H1 (cell line): ENCODE data around the gene MRPL50. TPM values are rescaled to one million over a fixed set of nuclear protein-coding genes. Genes with fewer than 3 reads are reported as not detected.

Experiments
- CTCF ChIA-PET: fragments of 300-600 bp; sonication (Branson Sonifier 250); formaldehyde crosslinking; loops from one replicate; lab custom pipeline; 2021; ENCODE audit not compliant: partially characterized antibody; lab: Charles Lee
- POLR2A ChIA-PET: fragments of 300-600 bp; sonication (Branson Sonifier 250); formaldehyde crosslinking; loops from one replicate; lab custom pipeline; 2021; ENCODE audit warnings: inconsistent platforms; ENCODE audit not compliant: partially characterized antibody; lab: Charles Lee
- DNase-seq, 2 experiments: peaks; one replicate each; pipeline versions ENCODE4 v3.0.0 to v3.0.0-alpha.2; 2010 to 2022; ENCODE audit warnings: low spot score in 2 of 2, low read depth in 1 of 2, mixed read lengths in 1 of 2
- FAIRE-seq: peaks from 2 replicates; lab custom pipeline; 2011; peaks lifted over from hg19 to GRCh38; lab: Jason Lieb, UNC
- H2AFZ ChIP-seq: 2 replicates; pipeline ENCODE4 v1.8.1; 2012; ENCODE audit warnings: low read length, inconsistent platforms
- H2AK5ac ChIP-seq: 2 replicates; pipeline ENCODE4 v1.6.1; 2013; ENCODE audit warnings: low read depth, low read length
- H2BK120ac ChIP-seq: replicated peaks from 2 replicates; pipeline ENCODE3; 2013; ENCODE audit warnings: low read depth, low read length, inconsistent platforms
- H2BK12ac ChIP-seq: 2 replicates; pipeline ENCODE4 v1.6.1; 2013; ENCODE audit warnings: low read depth, low read length
- H2BK15ac ChIP-seq: 2 replicates; pipeline ENCODE4 v1.6.1; 2013; ENCODE audit warnings: low read length
- H2BK20ac ChIP-seq: 2 replicates; pipeline ENCODE4 v1.6.1; 2013; ENCODE audit warnings: low read length
- H2BK5ac ChIP-seq: 2 replicates; pipeline ENCODE4 v1.6.1; 2013; ENCODE audit warnings: low read depth, low read length
- H3K14ac ChIP-seq: 2 replicates; pipeline ENCODE4 v1.6.1; 2013; ENCODE audit warnings: inconsistent platforms; ENCODE audit not compliant: insufficient read length
- H3K18ac ChIP-seq: 2 replicates; pipeline ENCODE4 v1.6.1; 2013; ENCODE audit warnings: low read length; ENCODE audit errors: extremely low read depth
- H3K23ac ChIP-seq: 2 replicates; pipeline ENCODE4 v1.6.1; 2013; ENCODE audit warnings: inconsistent platforms; ENCODE audit not compliant: insufficient read length
- H3K23me2 ChIP-seq: 2 replicates; pipeline ENCODE4 v1.6.1; 2013; ENCODE audit warnings: low read depth, low read length
- H3K27ac ChIP-seq: 2 replicates; pipeline ENCODE4 v1.6.1; 2011; ENCODE audit warnings: low read depth, low read length, inconsistent platforms
- H3K27me3 ChIP-seq, 4 experiments: replicated peaks in 1 of 4; 1 replicate in 1 of 4; 2 replicates in 3 of 4; pipeline versions ENCODE4 v1.6.1 to v1.8.1; 2011 to 2013; ENCODE audit warnings: low read length in 3 of 4, mild to moderate bottlenecking in 3 of 4, inconsistent platforms in 2 of 4, mixed read lengths in 2 of 4, moderate library complexity in 1 of 4; ENCODE audit not compliant: control insufficient read depth in 3 of 4, insufficient read depth in 3 of 4; ENCODE audit errors: extremely low read depth in 1 of 4
- H3K36me3 ChIP-seq, 4 experiments: 2 replicates each; pipeline versions ENCODE4 v1.6.1 to v1.8.1; 2011 to 2013; ENCODE audit warnings: mild to moderate bottlenecking in 4 of 4, low read length in 3 of 4, moderate library complexity in 2 of 4, control low read depth in 1 of 4, inconsistent platforms in 1 of 4; ENCODE audit not compliant: insufficient read depth in 4 of 4, control insufficient read depth in 2 of 4
- H3K4ac ChIP-seq: replicated peaks from 2 replicates; pipeline ENCODE3; 2013; ENCODE audit warnings: low read length, low read depth, mixed read lengths, inconsistent platforms; ENCODE audit not compliant: insufficient read length
- H3K4me1 ChIP-seq, 4 experiments: replicated peaks in 1 of 4; 1 replicate in 1 of 4; 2 replicates in 3 of 4; pipeline versions ENCODE4 v1.6.1 to v1.8.1; 2011 to 2013; ENCODE audit warnings: low read length in 3 of 4, inconsistent platforms in 2 of 4, mixed read lengths in 1 of 4; ENCODE audit not compliant: insufficient read depth in 4 of 4, control insufficient read depth in 3 of 4
- H3K4me2 ChIP-seq, 2 experiments: 2 replicates each; pipeline versions ENCODE4 v1.6.1 to v1.8.1; 2011 to 2013; ENCODE audit warnings: low read depth in 2 of 2, low read length in 2 of 2, control low read depth in 1 of 2, inconsistent platforms in 1 of 2, mild to moderate bottlenecking in 1 of 2; ENCODE audit not compliant: insufficient read depth in 1 of 2
- H3K4me3 ChIP-seq, 4 experiments: fragments of 200-600, 300-600 bp in 1 of 4; sonication (generic), shearing (Covaris generic), sonication (Bioruptor Twin) in 1 of 4; 2 replicates each; pipeline versions ENCODE4 v1.5.1 to v1.8.1; 2011 to 2016; ENCODE audit warnings: low read length in 4 of 4, low read depth in 3 of 4, control low read depth in 2 of 4, inconsistent platforms in 2 of 4, mild to moderate bottlenecking in 2 of 4, mixed read lengths in 1 of 4, moderate library complexity in 1 of 4; ENCODE audit not compliant: insufficient read depth in 2 of 4; ENCODE audit errors: extremely low read depth in 1 of 4
- H3K56ac ChIP-seq: replicated peaks from 2 replicates; pipeline ENCODE3; 2013; ENCODE audit warnings: low read depth, mild to moderate bottlenecking, mixed read lengths, low read length, inconsistent platforms; ENCODE audit not compliant: insufficient read length
- H3K79me1 ChIP-seq: 2 replicates; pipeline ENCODE4 v1.6.1; 2013; ENCODE audit warnings: low read depth, low read length, control low read depth
- H3K79me2 ChIP-seq, 2 experiments: 2 replicates each; pipeline versions ENCODE4 v1.6.1 to v1.8.1; 2012 to 2013; ENCODE audit warnings: low read length in 2 of 2, mild to moderate bottlenecking in 2 of 2, inconsistent platforms in 1 of 2; ENCODE audit not compliant: insufficient read depth in 2 of 2, control insufficient read depth in 1 of 2
- H3K9ac ChIP-seq, 4 experiments: replicated peaks in 1 of 4; 1 replicate in 1 of 4; 2 replicates in 3 of 4; pipeline versions ENCODE4 v1.6.1 to v1.8.1; 2011 to 2013; ENCODE audit warnings: low read depth in 3 of 4, low read length in 3 of 4, control low read depth in 2 of 4, mild to moderate bottlenecking in 2 of 4, moderate library complexity in 2 of 4, inconsistent platforms in 1 of 4; ENCODE audit errors: extremely low read depth in 1 of 4
- H3K9me3 ChIP-seq, 2 experiments: 2 replicates each; pipeline versions ENCODE4 v1.6.1 to v1.8.1; 2012 to 2013; ENCODE audit warnings: mild to moderate bottlenecking in 2 of 2, moderate library complexity in 2 of 2, control low read depth in 1 of 2, inconsistent platforms in 1 of 2, low read depth in 1 of 2, low read length in 1 of 2, mixed read lengths in 1 of 2; ENCODE audit not compliant: insufficient read depth in 2 of 2
- H4K20me1 ChIP-seq, 2 experiments: replicated peaks in 1 of 2; 2 replicates each; pipeline versions ENCODE3 to v1.8.1; 2011 to 2013; ENCODE audit warnings: inconsistent platforms in 2 of 2, low read length in 2 of 2, mild to moderate bottlenecking in 1 of 2; ENCODE audit not compliant: insufficient read depth in 2 of 2, control insufficient read depth in 1 of 2
- H4K5ac ChIP-seq: 2 replicates; pipeline ENCODE4 v1.6.1; 2013; ENCODE audit warnings: low read length, low read depth, mixed read lengths, inconsistent platforms; ENCODE audit not compliant: insufficient read length
- H4K8ac ChIP-seq: 2 replicates; pipeline ENCODE4 v1.8.0; 2013; ENCODE audit warnings: mild to moderate bottlenecking, moderate library complexity, low read length, inconsistent platforms; ENCODE audit not compliant: insufficient read depth; ENCODE audit errors: extremely low read depth
- H4K91ac ChIP-seq: replicated peaks from 2 replicates; pipeline ENCODE3; 2013; ENCODE audit warnings: low read length, mixed read lengths, inconsistent platforms; ENCODE audit not compliant: insufficient read length
- ATF2 ChIP-seq: IDR thresholded peaks from 2 replicates; pipeline ENCODE4 v1.6.1; 2012; ENCODE audit warnings: low read length, inconsistent platforms
- CBX5 ChIP-seq: fragments of 300-800, 300-1000 bp; sonication (generic); IDR thresholded peaks from 2 replicates; pipeline ENCODE4 v1.7.1; 2016; ENCODE audit warnings: antibody characterized with exemption, low read length, low read depth
- CEBPB ChIP-seq: IDR thresholded peaks from 2 replicates; pipeline ENCODE4 v1.6.1; 2012; ENCODE audit warnings: low read depth, low read length
- EZH2 ChIP-seq: fragments of 200-600 bp; sonication (generic); IDR thresholded peaks from 2 replicates; pipeline ENCODE4 v1.7.1; 2012; ENCODE audit warnings: low read depth, mild to moderate bottlenecking, moderate library complexity, low read length, inconsistent platforms; ENCODE audit not compliant: severe bottlenecking
- KDM5A ChIP-seq: fragments of 200-600 bp; IDR thresholded peaks from 2 replicates; pipeline ENCODE4 v1.7.1; 2012; ENCODE audit warnings: mild to moderate bottlenecking, low read length, inconsistent platforms, mixed read lengths
- MAFK ChIP-seq: IDR thresholded peaks from 2 replicates; pipeline ENCODE4 v1.6.1; 2012; ENCODE audit warnings: low read depth, mild to moderate bottlenecking, improper control_type of control experiment, low read length
- POLR2A ChIP-seq, 2 experiments: IDR thresholded peaks; 1 replicate in 1 of 2; 2 replicates in 1 of 2; pipeline ENCODE4 v1.6.1; 2011; ENCODE audit warnings: low read depth in 2 of 2, low read length in 2 of 2, mild to moderate bottlenecking in 2 of 2; ENCODE audit errors: control extremely low read depth in 1 of 2
- SP2 ChIP-seq: IDR thresholded peaks from 2 replicates; pipeline ENCODE4 v1.6.1; 2012; ENCODE audit warnings: mild to moderate bottlenecking, low read length, inconsistent platforms
- SP4 ChIP-seq: IDR thresholded peaks from 2 replicates; pipeline ENCODE4 v1.6.1; 2012; ENCODE audit warnings: low read length, inconsistent platforms
- TAF1 ChIP-seq: IDR thresholded peaks from 2 replicates; pipeline ENCODE4 v1.6.1; 2011; ENCODE audit warnings: mild to moderate bottlenecking, low read depth, low read length
- TBP ChIP-seq: IDR thresholded peaks from 2 replicates; pipeline ENCODE4 v1.6.1; 2011; ENCODE audit warnings: low read depth, low read length, improper control_type of control experiment
- TEAD4 ChIP-seq: IDR thresholded peaks from 2 replicates; pipeline ENCODE4 v1.6.1; 2012; ENCODE audit warnings: low read depth, low read length, inconsistent platforms, mixed read lengths
- WGBS, 2 experiments: shearing (Covaris generic) in 1 of 2; methylation state at CpG; one replicate each; pipeline versions ENCODE4 v1.1.6 to v1.1.7; 2013 to 2015; ENCODE audit warnings: low lambda C conversion rate in 2 of 2, mixed read lengths in 2 of 2, inconsistent platforms in 1 of 2, low coverage in 1 of 2, missing lambda C conversion rate in 1 of 2; ENCODE audit not compliant: insufficient replicate concordance in 2 of 2, insufficient coverage in 1 of 2, insufficient read length in 1 of 2; ENCODE audit errors: extremely low coverage in 1 of 2, missing lambda C conversion rate in 1 of 2; 5-methylcytosine and 5-hydroxymethylcytosine counted together
- polyA plus RNA-seq, 7 experiments: library from polyadenylated mRNA; depleted of rRNA in 3 of 7; stranded (reverse) in 5 of 7; unstranded in 2 of 7; fragments of >200 nt in 5 of 7; fragments of 200-250 nt in 2 of 7; gene quantifications; 1 replicate in 5 of 7; 2 replicates in 1 of 7; 4 replicates in 1 of 7; pipeline versions ENCODE4 v1.2.1 to v1.2.3, GENCODE V29; 2011 to 2013; ENCODE audit warnings: missing spikeins in 2 of 7, mixed read lengths in 2 of 7
- total RNA-seq: library from RNA; stranded (reverse); fragmentation: NEBNext Ultra II Directional; extraction: Animal tissue kit (Norgen Biotek cat#: 25700); gene quantifications from 2 replicates; pipeline ENCODE4 v1.2.1, GENCODE V29; 2021

MRPL50 gene
- total and polyA plus RNA-seq, 2 of the 8 experiments (the other 6 are each of a cell fraction or from before 2014, with no cell fraction given), result 17.8 to 25.1 TPM

GRCh38 chr9:101443364-101443771, 45.0 kb upstream of the MRPL50 start:
- H3K27ac ChIP-seq, result no peak overlapping the region

More at GRCh38 chr9:101443364-101443771, 45.0 kb upstream of the MRPL50 start:
- no peak overlapping the region for H3K4ac ChIP-seq
- no peak overlapping the region for H2BK15ac ChIP-seq
- no peaks in the 10 kb centered on the region for H4K20me1 ChIP-seq
- no peak overlapping the region for H2BK20ac ChIP-seq
- H2AFZ ChIP-seq, result no peak overlapping the region
- H3K36me3 ChIP-seq, result no peaks in the 10 kb centered on the region
- H3K9me3 ChIP-seq, result no peaks in the 10 kb centered on the region
- no peak overlapping the region for H4K5ac ChIP-seq
- no peak overlapping the region for H3K9ac ChIP-seq
- whole genome bisulfite sequencing, 2 experiments, result 83% methylated on average over 9 of the region's 9 CpGs; no CpG with 5 or more reads in 1 of the 2 experiments
- no peaks in the 10 kb centered on the region; a peak in 1 of 7 replicates for H3K4me1 ChIP-seq
- H3K23ac ChIP-seq, result no peak overlapping the region
- CTCF ChIA-PET, result interaction anchor here (0.9 to 1.4 kb wide), 5 partner anchors 11 to 123 kb away, joined by 3 to 5 read pairs (median 3); no protein-coding TSS in a partner anchor
- no peak overlapping the region for H2BK120ac ChIP-seq
- no peaks in the 10 kb centered on the region for H3K79me2 ChIP-seq
- FAIRE-seq (no peak), DNase-seq (no peak)
- no peak overlapping the region for H3K56ac ChIP-seq
- POLR2A ChIA-PET, result no interaction called here
- no peaks in the 10 kb centered on the region for H3K27me3 ChIP-seq
- H3K23me2 ChIP-seq, result no peaks in the 10 kb centered on the region; the same call in 1 of the 2 replicates
- no peak overlapping the region for H4K8ac ChIP-seq
- no peaks in the 10 kb centered on the region for H3K79me1 ChIP-seq
- H3K14ac ChIP-seq, result no peak overlapping the region
- H3K4me3 ChIP-seq, result no peak overlapping the region
- no peak overlapping the region for H2BK5ac ChIP-seq
- no peak overlapping the region for H3K18ac ChIP-seq
- 0 out of 2 replicates have a peak overlapping the region, but pooled peaks have one; percentile 71 for H2BK12ac ChIP-seq
- H3K4me2 ChIP-seq, result no peak overlapping the region
- H2AK5ac ChIP-seq, result no peak overlapping the region
- H4K91ac ChIP-seq, result no peak overlapping the region
- TF ChIP-seq SP4 (no peak), EZH2 (no peak), SP2 (no peak), MAFK (no peak), TEAD4 (no peak), POLR2A (IDR thresholded peaks at IDR 0.05; ENCODE audit: control extremely low read depth in 1 of 2, low read depth in 2 of 2, low read length in 2 of 2) (no peak), TBP (no peak), ATF2 (no peak), CBX5 (no peak), KDM5A (no peak), CEBPB (no peak), TAF1 (no peak)
